Liver (tissue), 9 donors: ENCODE measurements around the gene ADAMTS2. TPM values are rescaled to one million over a fixed set of nuclear protein-coding genes. Genes with fewer than 3 reads are reported as not detected.

Experiments used
- DNase-seq: peaks from one replicate; pipeline ENCODE4 v3.0.0-alpha.2; 2017; ENCODE audit warnings: low spot score
- H3K27ac ChIP-seq, 2 donors: one replicate each; pipeline ENCODE4 v1.7.0; 2013; ENCODE audit warnings: inconsistent platforms in 2 of 2, low read length in 2 of 2, control low read depth in 1 of 2, low read depth in 1 of 2, mild to moderate bottlenecking in 1 of 2
- H3K27me3 ChIP-seq, 4 donors: one replicate each; pipeline versions ENCODE4 v1.6.1 to v1.7.0; 2013; ENCODE audit warnings: low read length in 3 of 4, inconsistent platforms in 1 of 4, mild to moderate bottlenecking in 1 of 4, moderate library complexity in 1 of 4; ENCODE audit not compliant: control insufficient read depth in 4 of 4, insufficient read depth in 4 of 4
- H3K36me3 ChIP-seq, 4 donors: one replicate each; pipeline versions ENCODE4 v1.6.1 to v1.7.0; 2013; ENCODE audit warnings: low read length in 3 of 4, mild to moderate bottlenecking in 3 of 4, low read depth in 1 of 4, moderate library complexity in 1 of 4; ENCODE audit not compliant: control insufficient read depth in 4 of 4, insufficient read depth in 3 of 4
- H3K4me1 ChIP-seq, 4 donors: one replicate each; pipeline versions ENCODE4 v1.6.1 to v1.7.0; 2013; ENCODE audit warnings: low read length in 3 of 4, mild to moderate bottlenecking in 3 of 4, moderate library complexity in 1 of 4; ENCODE audit not compliant: control insufficient read depth in 4 of 4, insufficient read depth in 4 of 4
- H3K4me3 ChIP-seq, 3 donors: one replicate each; pipeline versions ENCODE4 v1.6.1 to v1.7.0; 2013; ENCODE audit warnings: low read length in 3 of 3, control low read depth in 1 of 3, low read depth in 1 of 3, mild to moderate bottlenecking in 1 of 3
- H3K9ac ChIP-seq, 2 donors: one replicate each; pipeline ENCODE4 v1.7.0; 2013; ENCODE audit warnings: low read length in 2 of 2, mild to moderate bottlenecking in 2 of 2, moderate library complexity in 2 of 2, control low read depth in 1 of 2, low read depth in 1 of 2
- H3K9me3 ChIP-seq, 4 donors: one replicate each; pipeline versions ENCODE4 v1.6.1 to v1.7.0; 2013; ENCODE audit warnings: low read length in 3 of 4; ENCODE audit not compliant: control insufficient read depth in 4 of 4
- ATF3 ChIP-seq: IDR thresholded peaks from 2 replicates; pipeline ENCODE4 v1.6.1; 2016; ENCODE audit warnings: antibody characterized with exemption
- CTCF ChIP-seq: fragments of 150-350 bp; IDR thresholded peaks from 2 replicates; pipeline ENCODE4 v1.5.1; 2017; ENCODE audit warnings: improper control_type of control experiment, low read depth, low read length; ENCODE audit not compliant: missing input control
- EGR1 ChIP-seq, 2 donors: IDR thresholded peaks; 2 replicates each; pipeline ENCODE4 v1.6.1; 2016 to 2018; ENCODE audit warnings: antibody characterized with exemption in 2 of 2, low read depth in 2 of 2
- FOXA1 ChIP-seq: IDR thresholded peaks from 2 replicates; pipeline ENCODE4 v1.6.1; 2016; ENCODE audit warnings: antibody characterized with exemption
- FOXA2 ChIP-seq: IDR thresholded peaks from 2 replicates; pipeline ENCODE4 v1.6.1; 2016; ENCODE audit warnings: antibody characterized with exemption
- GABPA ChIP-seq, 2 donors: IDR thresholded peaks in 1 of 2; conservative IDR thresholded peaks in 1 of 2; 2 replicates each; pipeline ENCODE4 v1.6.1; 2016; ENCODE audit warnings: antibody characterized with exemption in 2 of 2, mild to moderate bottlenecking in 1 of 2, moderate library complexity in 1 of 2
- HNF4A ChIP-seq, 2 donors: conservative IDR thresholded peaks; 2 replicates each; pipeline ENCODE4 v1.6.1; 2016; ENCODE audit warnings: antibody characterized with exemption in 2 of 2, mild to moderate bottlenecking in 2 of 2
- HNF4G ChIP-seq: IDR thresholded peaks from 2 replicates; pipeline ENCODE4 v1.6.1; 2016; ENCODE audit warnings: antibody characterized with exemption
- JUND ChIP-seq, 2 donors: IDR thresholded peaks; 2 replicates each; pipeline ENCODE4 v1.6.1; 2016; ENCODE audit warnings: antibody characterized with exemption in 2 of 2
- MAX ChIP-seq: IDR thresholded peaks from 2 replicates; pipeline ENCODE4 v1.6.1; 2016; ENCODE audit warnings: antibody characterized with exemption
- NR2F2 ChIP-seq: IDR thresholded peaks from 2 replicates; pipeline ENCODE4 v1.6.1; 2016; ENCODE audit warnings: antibody characterized with exemption
- RAD21 ChIP-seq, 2 donors: IDR thresholded peaks; 2 replicates each; pipeline ENCODE4 v1.6.1; 2016; ENCODE audit warnings: antibody characterized with exemption in 2 of 2, mild to moderate bottlenecking in 2 of 2
- REST ChIP-seq: IDR thresholded peaks from 2 replicates; pipeline ENCODE4 v1.6.1; 2016; ENCODE audit warnings: antibody characterized with exemption, mild to moderate bottlenecking
- RXRA ChIP-seq, 2 donors: IDR thresholded peaks; 2 replicates each; pipeline ENCODE4 v1.6.1; 2017 to 2018; ENCODE audit warnings: antibody characterized with exemption in 2 of 2, mild to moderate bottlenecking in 1 of 2
- SP1 ChIP-seq: IDR thresholded peaks from 2 replicates; pipeline ENCODE4 v1.6.1; 2018; ENCODE audit warnings: antibody characterized with exemption, mild to moderate bottlenecking
- TAF1 ChIP-seq: conservative IDR thresholded peaks from 2 replicates; pipeline ENCODE4 v1.6.1; 2016; ENCODE audit warnings: antibody characterized with exemption, mild to moderate bottlenecking
- YY1 ChIP-seq: IDR thresholded peaks from 2 replicates; pipeline ENCODE4 v1.6.1; 2016; ENCODE audit warnings: antibody characterized with exemption, mild to moderate bottlenecking
- ZBTB33 ChIP-seq: IDR thresholded peaks from 2 replicates; pipeline ENCODE4 v1.6.1; 2016; ENCODE audit warnings: antibody characterized with exemption
- WGBS: extraction: QIAGEN DNeasy Blood & Tissue Kit; methylation state at CpG from one replicate; pipeline ENCODE4 v1.1.7; 2013; 5-methylcytosine and 5-hydroxymethylcytosine counted together
- polyA plus RNA-seq, 2 donors: library from polyadenylated mRNA; stranded (reverse) in 1 of 2; unstranded in 1 of 2; fragments of 200-250 nt in 1 of 2; fragments of >200 nt in 1 of 2; fragmentation: Nextera tagmentation in 1 of 2; extraction: Ambion mirVana in 1 of 2; gene quantifications; one replicate each; pipeline versions ENCODE4 v1.2.1 to v1.2.3, GENCODE V29; 2013 to 2015
- total RNA-seq, 2 donors: library from RNA; depleted of rRNA; stranded (reverse); fragments of >200 nt; gene quantifications; one replicate each; pipeline ENCODE4 v1.2.3, GENCODE V29; 2014
- donor health status: healthy.
- donor health status: healthy.
- donor health status: healthy.
- donor health status: healthy.
- donor health status: healthy.

Gene ADAMTS2
- total and polyA plus RNA-seq, 4 donors, result 2.7 to 24.3 (median 12.0) TPM

- H3K27ac ChIP-seq, result no peak overlapping the region
- no peaks in the 10 kb centered on the region for H3K4me1 ChIP-seq
- no peak overlapping the region for H3K9ac ChIP-seq
- DNase-seq, result no peak
- no peaks in the 10 kb centered on the region for H3K36me3 ChIP-seq
- H3K4me3 ChIP-seq, result no peak overlapping the region
- no peaks in the 10 kb centered on the region for H3K27me3 ChIP-seq
- TF ChIP-seq HNF4G, result no peak
- TF ChIP-seq EGR1 (IDR thresholded peaks at IDR 0.05; ENCODE audit: low read depth in 2 of 2), result no peak
- TF ChIP-seq YY1, result no peak
- TF ChIP-seq TAF1, result no peak
- TF ChIP-seq FOXA2, result no peak
- TF ChIP-seq JUND (IDR thresholded peaks at IDR 0.05), result no peak
- TF ChIP-seq CTCF, result no peak
- TF ChIP-seq REST, result no peak
- TF ChIP-seq ATF3, result no peak
- no peak for TF ChIP-seq HNF4A (conservative IDR thresholded peaks at IDR 0.05)
- no peak for TF ChIP-seq MAX
- no peak for TF ChIP-seq FOXA1
- TF ChIP-seq RAD21 (IDR thresholded peaks at IDR 0.05), result no peak
- TF ChIP-seq SP1, result no peak
- TF ChIP-seq RXRA (IDR thresholded peaks at IDR 0.05), result no peak
- no peaks in the 10 kb centered on the region for H3K9me3 ChIP-seq
- whole genome bisulfite sequencing, result 46% methylated on average over 1 of the region's 1 CpG
These were observed 203.4 kb downstream of the ADAMTS2 start for GRCh38 chr5:179141867-179142266.

- WGBS, result 82% methylated on average over 3 of the region's 3 CpGs
- H3K36me3 ChIP-seq, result no peaks in the 10 kb centered on the region
- no peak for TF ChIP-seq REST
- TF ChIP-seq FOXA1, result no peak
- no peak for TF ChIP-seq RXRA (IDR thresholded peaks at IDR 0.05)
- TF ChIP-seq ZBTB33, result no peak
- no peak for TF ChIP-seq GABPA (IDR thresholded peaks at IDR 0.05 in 1 of 2, conservative IDR thresholded peaks at IDR 0.05 in 1 of 2)
- TF ChIP-seq CTCF, result no peak
- TF ChIP-seq FOXA2, result no peak
- TF ChIP-seq JUND (IDR thresholded peaks at IDR 0.05), result no peak
- no peak for TF ChIP-seq EGR1 (IDR thresholded peaks at IDR 0.05; ENCODE audit: low read depth in 2 of 2)
- TF ChIP-seq NR2F2, result no peak
- TF ChIP-seq YY1, result no peak
- no peak for TF ChIP-seq HNF4A (conservative IDR thresholded peaks at IDR 0.05)
- no peak for TF ChIP-seq RAD21 (IDR thresholded peaks at IDR 0.05)
- TF ChIP-seq SP1, result no peak
- no peak for TF ChIP-seq HNF4G
These were observed 205.0 kb downstream of the ADAMTS2 start for GRCh38 chr5:179140293-179140692.

More at GRCh38 chr5:179140293-179140692, 205.0 kb downstream of the ADAMTS2 start:
- Histone ChIP-seq H3K4me3 (no peak overlapping the region), H3K9ac (no peak overlapping the region), H3K27me3 (no peaks in the 10 kb centered on the region), H3K4me1 (no peaks in the 10 kb centered on the region), H3K9me3 (no peaks in the 10 kb centered on the region), H3K27ac (no peak overlapping the region)
- DNase-seq, result no peak
